ENCODE data around the gene PTPRN2. TPM values are rescaled to one million over a fixed set of nuclear protein-coding genes. Genes with fewer than 3 reads are reported as not detected.

The PTPRN2 gene
- total RNA-seq, 2 experiments from 2014 or later = 0.46 to 0.51 TPM

GRCh38 chr7:158061884-158062656 is 525.6 kb downstream of the PTPRN2 start:
- Mint-ChIP-seq H3K9me3 (ENCODE audit: low read depth) (no peaks in the 10 kb centered on the region), H3K27me3 (peaks cover 1% of the 10 kb centered on the region), H3K36me3 (ENCODE audit: low read depth) (no peaks in the 10 kb centered on the region), H3K27ac (no peak overlapping the region), H3K4me3 (no peak overlapping the region), H3K4me1 (no peaks in the 10 kb centered on the region)
- ATAC-seq = no peak
- no peak for DNase-seq
- ChIA-PET POLR2A (no interaction called here), CTCF (no interaction called here)
- intact Hi-C loops (cut with DNase I, micrococcal nuclease) = no loop called here

- Mint-ChIP-seq H3K36me3 (ENCODE audit: low read depth) (no peaks in the 10 kb centered on the region), H3K4me1 (no peaks in the 10 kb centered on the region), H3K9me3 (ENCODE audit: low read depth) (no peaks in the 10 kb centered on the region), H3K27ac (no peak overlapping the region), H3K4me3 (no peak overlapping the region), H3K27me3 (peaks cover 1% of the 10 kb centered on the region)
- DNase-seq (no peak), ATAC-seq (no peak)
- intact Hi-C loops (cut with DNase I, micrococcal nuclease) = no loop called here
- POLR2A ChIA-PET = no interaction called here
- CTCF ChIA-PET = no interaction called here
Observed at GRCh38 chr7:158061026-158061630, 526.5 kb downstream of the PTPRN2 start.

- Mint-ChIP-seq H3K36me3 (ENCODE audit: low read depth) (no peaks in the 10 kb centered on the region), H3K4me1 (no peaks in the 10 kb centered on the region), H3K4me3 (no peak overlapping the region), H3K27ac (no peak overlapping the region), H3K9me3 (ENCODE audit: low read depth) (no peaks in the 10 kb centered on the region), H3K27me3 (peaks cover 1% of the 10 kb centered on the region)
- ChIA-PET POLR2A (no interaction called here), CTCF (no interaction called here)
- DNase-seq (no peak), ATAC-seq (no peak)
- intact Hi-C loops (cut with DNase I, micrococcal nuclease) = no loop called here
Observed at GRCh38 chr7:158060216-158060615, 527.4 kb downstream of the PTPRN2 start.

DNA sequence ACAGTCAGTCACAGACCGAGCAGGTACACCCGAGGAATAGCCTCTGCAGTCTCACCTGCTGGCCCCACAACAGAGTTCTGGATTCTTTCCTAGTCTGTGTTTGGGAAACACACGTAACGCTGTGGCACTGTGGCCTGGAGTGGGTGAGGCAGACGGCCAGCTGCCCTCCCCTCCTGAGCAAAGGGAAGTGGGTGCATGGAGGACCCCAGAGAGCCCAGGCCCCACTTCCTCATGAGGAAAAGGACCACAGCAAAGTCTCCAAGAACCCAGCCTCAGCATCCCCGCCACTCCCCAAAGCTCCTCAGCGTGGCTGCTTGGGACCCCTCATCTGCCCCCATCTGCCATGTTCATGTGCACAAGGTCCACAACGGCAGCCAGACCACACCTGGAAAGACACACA is 530.2 kb downstream of the PTPRN2 start:
- H3K4me3 Mint-ChIP-seq = no peak overlapping the region
- H3K4me1 Mint-ChIP-seq = no peaks in the 10 kb centered on the region
- intact Hi-C loops (cut with DNase I, micrococcal nuclease) = loop anchor here in 1 of 2 experiments (10.0 kb wide), 1 partner anchor 297 kb away; no protein-coding TSS in a partner anchor
- DNase-seq = no peak
- no peaks in the 10 kb centered on the region for H3K9me3 Mint-ChIP-seq (ENCODE audit: low read depth)
- CTCF ChIA-PET = no interaction called here
- no peak overlapping the region for H3K27ac Mint-ChIP-seq
- no peaks in the 10 kb centered on the region for H3K27me3 Mint-ChIP-seq
- no peaks in the 10 kb centered on the region for H3K36me3 Mint-ChIP-seq (ENCODE audit: low read depth)
- POLR2A ChIA-PET = no interaction called here
- ATAC-seq = no peak

GRCh38 chr7:158056761-158057160 is 530.9 kb downstream of the PTPRN2 start:
- no peaks in the 10 kb centered on the region for H3K9me3 Mint-ChIP-seq (ENCODE audit: low read depth)
- no peaks in the 10 kb centered on the region for H3K36me3 Mint-ChIP-seq (ENCODE audit: low read depth)
- ATAC-seq = no peak
- ChIA-PET POLR2A (no interaction called here), CTCF (no interaction called here)
- no peak overlapping the region for H3K27ac Mint-ChIP-seq
- intact Hi-C loops (cut with DNase I, micrococcal nuclease) = loop anchor here in 1 of 2 experiments (10.0 kb wide), 1 partner anchor 298 kb away; no protein-coding TSS in a partner anchor
- DNase-seq = no peak
- no peaks in the 10 kb centered on the region for H3K4me1 Mint-ChIP-seq
- no peak overlapping the region for H3K4me3 Mint-ChIP-seq
- no peaks in the 10 kb centered on the region for H3K27me3 Mint-ChIP-seq

DNA sequence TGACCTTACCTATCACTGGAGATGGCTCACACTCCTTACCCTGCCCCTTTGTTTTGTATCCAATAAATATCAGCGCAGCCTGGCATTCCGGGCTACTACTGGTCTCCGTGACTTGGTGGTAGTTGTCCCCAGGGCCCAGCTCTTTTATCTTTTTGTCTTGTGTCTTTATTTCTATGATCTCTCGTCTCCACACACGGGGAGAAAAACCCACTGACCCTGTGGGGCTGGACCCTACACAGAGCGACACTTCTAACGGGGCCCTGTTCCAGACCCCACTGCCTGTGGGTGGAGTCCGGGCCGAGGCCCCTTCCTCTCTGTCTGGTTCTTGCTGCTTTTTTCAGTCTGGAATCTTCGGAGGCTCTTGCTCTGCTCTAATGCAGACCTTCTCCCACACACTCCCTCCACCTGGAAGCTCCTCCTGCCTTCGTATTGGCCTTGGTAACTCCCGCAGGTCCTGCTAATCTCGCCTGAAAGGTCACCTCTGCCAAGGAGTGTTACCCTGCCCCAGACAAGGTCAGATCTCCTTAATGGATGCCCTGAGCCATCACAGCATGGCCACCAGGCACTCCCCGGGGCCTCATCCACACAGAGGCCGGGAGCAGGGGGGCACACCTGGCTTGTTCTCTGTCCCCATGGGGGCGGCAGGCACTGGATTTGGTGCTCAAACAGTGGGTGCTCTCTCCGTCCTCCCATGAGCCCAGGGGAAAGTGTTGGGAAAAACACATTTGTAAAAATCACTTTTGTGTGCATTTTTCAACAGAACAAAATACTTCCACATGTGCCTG is 531.7 kb downstream of the PTPRN2 start:
- H3K9me3 Mint-ChIP-seq (ENCODE audit: low read depth) = no peaks in the 10 kb centered on the region
- H3K4me3 Mint-ChIP-seq = no peak overlapping the region
- ChIA-PET POLR2A (no interaction called here), CTCF (interaction anchor here (0.5 kb wide), 1 partner anchor 174 kb away, joined by 3 read pairs; no protein-coding TSS in a partner anchor)
- DNase-seq (no peak), ATAC-seq (no peak)
- H3K27ac Mint-ChIP-seq = no peak overlapping the region
- intact Hi-C loops (cut with DNase I, micrococcal nuclease) = loop anchor here in 1 of 2 experiments (10.0 kb wide), 1 partner anchor 299 kb away; no protein-coding TSS in a partner anchor
- H3K36me3 Mint-ChIP-seq (ENCODE audit: low read depth) = no peaks in the 10 kb centered on the region
- H3K4me1 Mint-ChIP-seq = no peaks in the 10 kb centered on the region
- no peaks in the 10 kb centered on the region for H3K27me3 Mint-ChIP-seq

DNA sequence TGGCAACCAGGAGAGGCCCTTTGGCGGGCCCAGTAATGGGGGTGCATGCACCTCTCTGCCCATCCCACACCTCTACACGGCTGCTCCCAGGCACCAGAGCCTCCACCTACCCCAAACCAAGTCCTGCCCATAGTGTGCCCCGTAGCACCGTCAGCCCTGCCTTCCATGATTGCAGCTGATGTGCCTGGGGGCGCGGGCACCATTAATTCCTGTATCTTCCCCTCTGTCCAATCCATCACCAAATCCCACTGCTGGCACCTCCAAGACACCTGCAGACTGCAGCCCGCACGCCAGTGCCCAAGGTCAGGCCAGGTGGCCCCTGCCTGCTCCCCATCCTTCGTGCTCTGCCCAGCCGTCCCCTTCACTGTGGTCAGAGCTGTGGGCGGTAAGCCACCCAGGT is 533.0 kb downstream of the PTPRN2 start:
- ChIA-PET POLR2A (no interaction called here), CTCF (no interaction called here)
- no peak for DNase-seq
- intact Hi-C loops (cut with DNase I, micrococcal nuclease) = loop anchor here in 1 of 2 experiments (10.0 kb wide), 1 partner anchor 300 kb away; no protein-coding TSS in a partner anchor
- no peak for ATAC-seq
- Mint-ChIP-seq H3K27ac (no peak overlapping the region), H3K9me3 (ENCODE audit: low read depth) (no peaks in the 10 kb centered on the region), H3K4me1 (no peaks in the 10 kb centered on the region), H3K27me3 (peaks cover 2% of the 10 kb centered on the region), H3K4me3 (no peak overlapping the region), H3K36me3 (ENCODE audit: low read depth) (no peaks in the 10 kb centered on the region)

GRCh38 chr7:158054081-158054480 is 533.5 kb downstream of the PTPRN2 start:
- Mint-ChIP-seq H3K4me3 (no peak overlapping the region), H3K27me3 (peaks cover 2% of the 10 kb centered on the region), H3K4me1 (no peaks in the 10 kb centered on the region), H3K27ac (no peak overlapping the region), H3K9me3 (ENCODE audit: low read depth) (no peaks in the 10 kb centered on the region), H3K36me3 (ENCODE audit: low read depth) (no peaks in the 10 kb centered on the region)
- ChIA-PET POLR2A (no interaction called here), CTCF (no interaction called here)
- DNase-seq = no peak
- ATAC-seq = no peak
- intact Hi-C loops (cut with DNase I, micrococcal nuclease) = loop anchor here in 1 of 2 experiments (10.0 kb wide), 1 partner anchor 301 kb away; no protein-coding TSS in a partner anchor

- H3K27ac Mint-ChIP-seq = no peak overlapping the region
- peaks cover 2% of the 10 kb centered on the region for H3K27me3 Mint-ChIP-seq
- intact Hi-C loops (cut with DNase I, micrococcal nuclease) = loop anchor here in 1 of 2 experiments (10.0 kb wide), 1 partner anchor 301 kb away; no protein-coding TSS in a partner anchor
- POLR2A ChIA-PET = no interaction called here
- H3K9me3 Mint-ChIP-seq (ENCODE audit: low read depth) = no peaks in the 10 kb centered on the region
- H3K4me1 Mint-ChIP-seq = no peaks in the 10 kb centered on the region
- CTCF ChIA-PET = interaction anchor here (0.5 kb wide), 1 partner anchor 379 kb away, joined by 4 read pairs; no protein-coding TSS in a partner anchor
- no peak overlapping the region for H3K4me3 Mint-ChIP-seq
- H3K36me3 Mint-ChIP-seq (ENCODE audit: low read depth) = no peaks in the 10 kb centered on the region
- no peak for ATAC-seq
- no peak for DNase-seq
Observed at GRCh38 chr7:158053183-158053915, 534.3 kb downstream of the PTPRN2 start.

- POLR2A ChIA-PET = no interaction called here
- intact Hi-C loops (cut with DNase I, micrococcal nuclease) = loop anchor here in 1 of 2 experiments (10.0 kb wide), 1 partner anchor 302 kb away; no protein-coding TSS in a partner anchor
Observed at GRCh38 chr7:158052381-158053060, 535.1 kb downstream of the PTPRN2 start.

More at GRCh38 chr7:158052381-158053060, 535.1 kb downstream of the PTPRN2 start:
- Mint-ChIP-seq H3K36me3 (ENCODE audit: low read depth) (no peaks in the 10 kb centered on the region), H3K9me3 (ENCODE audit: low read depth) (no peaks in the 10 kb centered on the region), H3K4me3 (no peak overlapping the region), H3K27ac (no peak overlapping the region), H3K27me3 (peaks cover 2% of the 10 kb centered on the region), H3K4me1 (no peaks in the 10 kb centered on the region)
- DNase-seq (no peak), ATAC-seq (no peak)
- CTCF ChIA-PET = interaction anchor here (0.5 to 0.8 kb wide), 2 partner anchors 81 to 380 kb away, joined by 3 to 4 read pairs; no protein-coding TSS in a partner anchor
